Activated CD8-positive, alpha-beta memory T cell treated with anti-CD3 and anti-CD28 coated beads for 36 hours (primary cell): ENCODE data around the gene AFF3. TPM values are rescaled to one million over a fixed set of nuclear protein-coding genes. Genes with fewer than 3 reads are reported as not detected.
"Not testable (repeated sequence)": the region's sequence is repeated elsewhere in the genome, so short reads cannot be mapped to it uniquely, and the experiment has no call there.

Source experiments
- CTCF ChIA-PET: fragments of 350-600 bp; sonication (Branson Sonifier 250); formaldehyde crosslinking; loops from one replicate; lab custom pipeline; 2021; ENCODE audit warnings: antibody characterized with exemption; lab: Charles Lee
- POLR2A ChIA-PET: fragments of 350-600 bp; sonication (Branson Sonifier 250); formaldehyde crosslinking; loops from one replicate; lab custom pipeline; 2021; ENCODE audit warnings: antibody characterized with exemption; lab: Charles Lee
- total RNA-seq, 2 experiments: library from RNA; stranded (reverse); gene quantifications; one replicate each; pipeline ENCODE4 v1.2.3, GENCODE V29; 2021

AFF3 gene
- total RNA-seq, 2 experiments from 2014 or later = 0.71 to 1.1 TPM

DNA sequence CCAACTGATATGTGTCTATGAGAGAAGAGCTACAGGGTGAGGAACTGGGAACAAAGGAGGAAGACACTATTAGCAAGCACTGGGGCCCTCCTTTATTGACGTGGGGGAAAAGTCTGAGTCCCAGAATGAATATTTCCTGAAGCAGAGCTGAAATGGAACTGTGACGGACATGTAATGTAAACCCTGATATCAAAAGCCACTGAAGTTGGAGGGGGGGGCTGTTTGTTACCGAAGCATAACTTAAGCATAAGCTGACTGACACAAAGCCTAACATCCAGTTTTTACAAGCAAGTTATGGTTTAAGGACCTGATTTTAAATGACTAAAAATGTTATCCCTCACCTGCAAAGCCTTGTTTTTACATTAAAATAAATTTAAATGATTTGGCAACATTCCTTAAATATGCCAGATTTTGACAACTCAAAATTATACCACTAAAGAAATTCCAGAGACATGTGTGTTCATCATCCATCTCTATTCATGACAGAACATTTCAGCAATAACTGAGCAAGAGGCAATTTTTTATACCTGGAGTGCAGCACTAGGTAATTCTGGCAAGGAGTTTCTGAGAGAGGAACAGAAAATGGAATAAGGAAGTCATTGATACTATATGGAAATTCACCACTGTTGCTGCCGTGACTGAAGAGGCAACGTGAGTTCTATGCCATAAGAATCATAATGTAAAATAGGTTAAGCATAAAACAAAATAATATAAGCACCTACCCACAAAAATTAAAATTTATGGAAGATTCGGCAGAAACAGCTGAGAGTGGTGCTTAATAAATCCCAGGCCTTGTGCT, 186.0 kb downstream of the AFF3 start:
- CTCF ChIA-PET = no interaction called here
- POLR2A ChIA-PET = no interaction called here

- POLR2A ChIA-PET = no interaction called here
- CTCF ChIA-PET = no interaction called here
These were observed 188.6 kb downstream of the AFF3 start for GRCh38 chr2:99953750-99954149.

DNA sequence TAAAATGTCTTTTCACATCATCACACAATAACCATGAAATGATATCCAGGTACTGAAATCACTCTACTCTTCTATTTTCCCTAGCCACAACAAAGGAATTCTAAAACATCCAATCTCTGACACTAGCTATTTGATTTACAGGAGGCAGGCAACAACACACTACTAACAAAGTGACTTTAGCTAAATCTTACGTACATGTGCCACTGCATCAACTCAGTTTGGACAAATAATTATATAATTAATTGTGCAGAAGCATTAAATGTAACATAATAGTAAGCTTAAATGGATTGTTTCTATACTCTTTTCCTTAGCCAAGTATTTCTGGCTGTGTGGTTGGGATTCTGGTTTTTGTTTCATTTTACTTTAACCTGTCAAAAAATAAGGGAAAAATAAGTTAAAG, 192.4 kb downstream of the AFF3 start:
- POLR2A ChIA-PET = no interaction called here

DNA sequence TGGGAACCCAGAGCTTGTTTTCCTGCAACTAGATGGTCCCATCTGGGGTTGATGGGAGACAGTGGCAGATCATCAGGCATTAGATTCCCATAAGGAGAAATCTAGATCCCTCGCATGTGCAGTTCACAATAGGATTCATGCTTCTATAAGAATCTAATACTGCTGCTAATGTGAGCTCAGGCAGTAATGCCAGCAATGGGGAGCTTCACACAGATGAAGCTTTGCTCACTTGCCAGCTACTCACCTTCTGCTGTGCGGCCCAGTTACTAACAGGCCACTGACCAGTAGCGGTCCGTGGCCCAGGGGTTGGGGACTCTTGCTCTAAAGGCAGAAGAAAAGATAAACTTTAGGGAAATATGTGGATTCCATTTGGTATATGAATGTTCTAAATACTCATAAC, 192.9 kb downstream of the AFF3 start:
- ChIA-PET POLR2A (no interaction called here), CTCF (no interaction called here)

More for the DNA sequence above, 192.4 kb downstream of the AFF3 start:
- CTCF ChIA-PET = no interaction called here

- POLR2A ChIA-PET = no interaction called here
- CTCF ChIA-PET = no interaction called here
These were observed 194.4 kb downstream of the AFF3 start for GRCh38 chr2:99948010-99948409.

DNA sequence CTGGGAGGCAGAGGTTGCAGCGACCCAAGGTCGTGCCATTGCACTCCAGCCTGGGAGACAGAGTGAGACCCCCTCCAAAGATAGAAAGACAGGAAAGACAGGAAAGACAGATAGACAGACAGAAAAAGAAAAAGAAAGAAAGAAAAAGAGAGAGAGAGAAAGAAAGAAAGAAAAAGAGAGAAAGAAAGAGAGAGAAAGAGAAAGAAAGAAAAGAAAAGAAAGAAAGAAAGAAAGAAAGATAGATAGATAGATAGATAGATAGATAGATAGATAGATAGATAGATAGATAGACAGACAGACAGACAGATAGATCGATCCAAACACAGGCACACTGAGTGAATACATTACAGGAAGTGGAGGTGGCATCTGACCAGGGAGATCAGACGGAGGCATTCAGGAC, 195.0 kb downstream of the AFF3 start:
- POLR2A ChIA-PET, CTCF ChIA-PET: not testable (repeated sequence)

DNA sequence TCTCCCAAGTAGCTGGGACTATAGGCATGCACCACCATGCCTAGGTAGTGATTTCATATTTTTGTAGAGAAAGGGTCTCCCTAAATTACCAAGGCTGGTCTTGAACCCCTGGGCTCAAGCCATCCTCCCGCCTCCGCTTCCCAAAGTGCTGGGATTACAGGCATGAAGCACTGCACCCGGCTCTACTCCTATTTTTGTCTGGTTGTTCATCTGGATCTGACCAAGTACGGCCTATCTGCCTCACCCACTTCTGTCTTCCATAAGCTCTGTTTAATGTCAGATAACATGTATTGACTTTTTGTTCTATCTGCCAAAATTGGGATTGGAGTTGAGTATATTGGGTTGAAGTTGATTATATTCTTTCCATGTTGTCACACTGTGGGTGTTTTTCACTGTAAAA, 198.4 kb downstream of the AFF3 start:
- ChIA-PET CTCF (no interaction called here), POLR2A (no interaction called here)

GRCh38 chr2:99942561-99943347, 199.6 kb downstream of the AFF3 start:
- ChIA-PET POLR2A (no interaction called here), CTCF (no interaction called here)

GRCh38 chr2:99940963-99941362, 201.4 kb downstream of the AFF3 start:
- ChIA-PET POLR2A (no interaction called here), CTCF (no interaction called here)

GRCh38 chr2:99939135-99939534, 203.3 kb downstream of the AFF3 start:
- ChIA-PET POLR2A (no interaction called here), CTCF (no interaction called here)

- ChIA-PET CTCF (no interaction called here), POLR2A (no interaction called here)
These were observed 204.1 kb downstream of the AFF3 start for GRCh38 chr2:99938250-99938649.

DNA sequence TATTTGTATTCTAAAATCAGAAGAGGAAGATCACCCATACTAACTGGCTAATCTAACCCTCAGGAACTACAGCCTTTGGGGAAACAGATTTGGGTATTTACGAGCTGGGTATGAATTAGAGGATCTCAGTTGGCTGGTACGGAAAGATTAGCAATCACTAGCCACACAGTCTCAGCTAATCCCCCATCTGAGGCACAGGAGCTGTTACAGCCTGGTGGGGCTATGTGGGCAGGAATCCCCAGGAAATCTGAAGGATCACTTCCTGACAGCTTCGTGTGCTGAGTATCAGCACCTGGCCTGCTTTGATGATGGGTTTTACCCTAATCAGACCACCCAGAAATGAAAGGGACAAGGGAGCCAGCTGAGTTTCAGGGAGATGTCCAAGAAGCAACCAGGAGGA, 206.3 kb downstream of the AFF3 start:
- POLR2A ChIA-PET = no interaction called here
- CTCF ChIA-PET = interaction anchor here (1.1 kb wide), 1 partner anchor 10 kb away, joined by 3 read pairs; no protein-coding TSS in a partner anchor

DNA sequence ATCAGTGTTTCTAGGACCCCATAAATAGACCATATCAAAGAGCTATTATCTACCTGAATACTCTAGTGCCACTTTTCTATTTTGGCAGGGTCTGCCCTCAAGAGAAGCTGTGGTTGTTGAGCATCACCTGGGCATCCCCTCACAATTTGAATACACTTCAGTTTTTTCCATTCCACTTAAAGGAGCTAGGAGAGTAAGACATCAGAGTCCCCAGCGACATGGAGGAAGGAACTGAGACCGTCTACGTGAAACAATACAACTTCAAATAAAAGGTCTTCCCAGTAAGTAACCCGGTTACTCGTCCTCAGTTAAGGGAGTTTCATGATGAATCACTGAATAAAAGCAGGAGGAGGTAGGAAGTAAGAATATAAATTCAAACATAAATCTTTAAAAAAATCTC, 206.7 kb downstream of the AFF3 start:
- CTCF ChIA-PET = no interaction called here

DNA sequence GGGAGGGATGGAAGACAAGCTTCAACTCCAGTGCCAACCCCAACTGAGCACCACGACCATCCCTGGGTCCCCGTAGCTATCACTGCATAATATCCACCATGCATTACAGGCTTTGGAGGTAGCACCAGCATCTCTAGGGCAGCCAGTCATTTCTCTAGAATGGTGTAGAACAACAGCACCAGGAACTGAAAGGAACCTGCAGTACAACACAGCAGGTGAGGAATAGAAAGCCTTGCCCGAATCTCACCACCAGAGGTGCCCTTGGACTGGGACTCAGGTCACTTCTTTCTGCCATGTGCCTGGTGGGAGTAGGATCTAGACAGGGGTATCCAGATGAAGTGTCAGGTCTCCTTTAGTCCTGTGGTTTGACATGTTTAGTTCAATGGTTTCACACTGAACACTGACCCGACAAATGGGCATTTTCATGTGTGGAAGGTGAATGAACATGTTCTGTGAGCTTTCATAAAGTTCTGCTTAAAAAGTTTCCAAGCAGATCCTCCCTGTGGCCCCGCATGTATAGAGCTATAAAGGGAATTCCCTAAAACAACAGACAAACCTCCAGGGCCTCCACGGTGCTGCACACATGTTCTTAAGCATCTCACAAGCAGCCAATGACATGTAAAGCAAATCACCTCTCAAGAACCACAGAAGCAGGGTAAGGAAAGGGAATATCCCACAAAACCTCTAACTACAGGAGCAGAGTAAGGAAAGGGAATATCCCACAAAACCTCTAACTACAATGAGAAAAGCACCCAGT, 208.3 kb downstream of the AFF3 start:
- ChIA-PET CTCF (no interaction called here), POLR2A (no interaction called here)

More for the DNA sequence above, 206.7 kb downstream of the AFF3 start:
- POLR2A ChIA-PET = no interaction called here

- POLR2A ChIA-PET, CTCF ChIA-PET: not testable (repeated sequence)
These were observed 208.9 kb downstream of the AFF3 start for GRCh38 chr2:99933491-99933890.

DNA sequence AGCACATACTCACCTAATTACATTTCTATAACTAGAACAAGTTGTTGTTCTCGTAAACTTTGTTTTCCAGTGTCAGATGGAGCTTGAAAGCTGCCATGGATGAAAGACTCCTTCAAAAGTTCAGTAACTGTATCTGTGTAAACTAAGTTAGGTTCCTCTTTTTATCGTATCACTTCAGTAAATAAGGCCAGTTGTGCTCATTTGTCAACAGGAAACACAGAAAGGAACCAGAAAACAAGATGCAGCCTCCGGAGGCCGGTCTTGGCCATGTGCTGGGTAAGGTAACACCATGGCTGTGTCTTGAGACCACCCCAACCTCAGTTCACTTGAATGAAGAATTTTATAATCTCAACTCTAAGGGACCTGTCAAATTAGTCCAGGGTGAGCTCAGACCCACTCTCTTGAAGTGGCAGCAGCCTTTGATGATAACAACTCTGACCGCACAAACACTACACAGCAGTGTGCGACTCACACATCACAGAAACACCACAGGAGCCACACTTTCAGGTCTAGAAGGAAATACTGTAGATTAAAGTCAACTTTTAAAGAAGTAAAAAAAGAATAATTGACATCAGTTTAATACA, 213.8 kb downstream of the AFF3 start:
- ChIA-PET CTCF (no interaction called here), POLR2A (no interaction called here)

- POLR2A ChIA-PET, CTCF ChIA-PET: not testable (repeated sequence)
These were observed 214.6 kb downstream of the AFF3 start for GRCh38 chr2:99927690-99928207.

DNA sequence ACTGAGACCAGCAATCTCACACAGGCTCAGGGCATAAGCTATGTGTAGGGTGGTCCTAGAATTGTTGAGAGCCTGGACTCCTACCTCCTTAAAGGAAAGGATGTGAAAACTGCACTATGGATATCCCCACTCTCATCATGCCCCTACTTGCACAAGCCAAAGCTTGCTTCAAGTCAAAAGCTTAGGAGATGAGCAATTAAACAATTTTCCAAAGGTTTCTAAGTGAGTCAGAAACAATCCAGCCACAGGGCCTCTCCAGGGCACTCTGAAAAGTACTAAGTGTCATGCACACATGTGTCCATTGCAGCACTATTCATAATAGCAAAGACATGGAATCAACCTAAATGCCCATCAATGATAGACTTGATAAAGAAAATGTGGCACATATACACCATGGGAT, 215.4 kb downstream of the AFF3 start:
- POLR2A ChIA-PET = no interaction called here
- CTCF ChIA-PET = no interaction called here

GRCh38 chr2:99925960-99926359, 216.4 kb downstream of the AFF3 start:
- ChIA-PET POLR2A (no interaction called here), CTCF (no interaction called here)
